ENCODE results near the gene PRKG1.
"Not testable (repeated sequence)": the region's sequence is repeated elsewhere in the genome, so short reads cannot be mapped to it uniquely, and the experiment has no call there.

Gene PRKG1

DNA sequence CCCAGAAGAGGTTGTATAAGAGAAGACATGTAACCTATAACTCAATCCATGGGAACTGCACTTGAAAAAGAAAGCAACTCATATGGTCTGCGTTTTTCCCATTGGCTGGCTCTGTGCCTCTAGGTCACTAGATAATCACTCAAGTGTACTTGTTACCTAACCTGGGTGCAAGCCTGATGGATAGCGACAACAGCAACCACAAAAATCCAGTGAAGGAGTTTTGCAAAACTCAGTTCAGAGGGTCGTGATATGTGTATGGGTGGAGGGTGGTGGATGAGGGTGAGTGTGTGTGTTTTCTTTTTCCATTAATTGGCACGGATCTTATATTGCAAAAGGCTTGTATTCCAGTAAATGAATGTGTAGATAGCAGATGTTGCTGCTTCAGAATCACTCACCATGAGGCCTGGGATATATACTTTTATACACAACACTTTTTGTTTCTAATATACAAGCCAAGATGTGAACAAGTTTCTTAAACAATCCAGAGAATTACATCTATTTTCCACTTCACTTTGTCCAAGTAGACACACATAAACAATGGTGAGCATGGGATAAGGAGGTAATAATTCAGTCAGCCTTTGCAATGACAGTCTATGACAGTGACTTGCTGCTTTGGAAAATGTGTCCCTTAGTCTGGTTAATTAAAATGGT is 952.9 kb downstream of the PRKG1 start:
- no peaks in the 10 kb centered on the region for H3K9me3 ChIP-seq (ENCODE audit: control insufficient read depth, insufficient read depth, low read length)
- peaks cover 2% of the 10 kb centered on the region; the same call in 1 of the 2 replicates for H3K36me3 ChIP-seq (ENCODE audit: control insufficient read depth, insufficient read depth, low read length)
- no peaks in the 10 kb centered on the region for H3K27me3 ChIP-seq (ENCODE audit: control insufficient read depth, insufficient read depth, low read length)
- no CpG with 5 or more reads among the region's 4 CpGs for WGBS (ENCODE audit: insufficient coverage, insufficient read length)
- H3K27ac ChIP-seq (ENCODE audit: low read length), result no peak overlapping the region
- DNase-seq (ENCODE audit: low read depth, low spot score), result no peak
- H3K4me1 ChIP-seq (ENCODE audit: control insufficient read depth, insufficient read depth, low read length), result no peaks in the 10 kb centered on the region; the same call in 1 of the 2 replicates
- H3K4me3 ChIP-seq (ENCODE audit: low read length), result no peak overlapping the region

DNA sequence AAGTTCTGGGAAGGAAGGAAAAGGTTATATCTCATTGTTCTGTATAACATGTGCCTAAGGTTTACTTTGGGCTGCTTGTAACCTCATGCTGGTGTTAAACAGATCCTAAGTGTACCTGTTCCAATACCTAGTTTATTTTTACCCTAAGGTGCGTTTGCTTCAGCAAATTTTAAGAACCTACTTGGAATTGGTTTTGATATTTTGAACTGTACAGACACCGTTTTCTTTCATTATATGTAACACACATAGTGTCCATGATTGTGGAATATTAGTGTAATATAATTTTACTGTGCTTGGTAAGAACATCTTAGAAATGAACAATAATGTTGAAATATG is 954.2 kb downstream of the PRKG1 start:
- H3K36me3 ChIP-seq (ENCODE audit: control insufficient read depth, insufficient read depth, low read length), result peaks cover 9% of the 10 kb centered on the region; the same call in 1 of the 2 replicates
- H3K27ac ChIP-seq (ENCODE audit: low read length), result no peak overlapping the region
- H3K4me1 ChIP-seq (ENCODE audit: control insufficient read depth, insufficient read depth, low read length), result no peaks in the 10 kb centered on the region; the same call in 1 of the 2 replicates
- WGBS (ENCODE audit: insufficient coverage, insufficient read length), result no CpG with 5 or more reads among the region's 2 CpGs
- H3K27me3 ChIP-seq (ENCODE audit: control insufficient read depth, insufficient read depth, low read length), result no peaks in the 10 kb centered on the region
- H3K9me3 ChIP-seq (ENCODE audit: control insufficient read depth, insufficient read depth, low read length), result no peaks in the 10 kb centered on the region
- no peak overlapping the region for H3K4me3 ChIP-seq (ENCODE audit: low read length)
- DNase-seq (ENCODE audit: low read depth, low spot score), result no peak

GRCh38 chr10:52029628-52030027 is 955.3 kb downstream of the PRKG1 start:
- Histone ChIP-seq H3K9me3 (ENCODE audit: control insufficient read depth, insufficient read depth, low read length) (no peaks in the 10 kb centered on the region), H3K4me3 (ENCODE audit: low read length) (no peak overlapping the region), H3K27ac (ENCODE audit: low read length) (no peak overlapping the region), H3K4me1 (ENCODE audit: control insufficient read depth, insufficient read depth, low read length) (no peaks in the 10 kb centered on the region; the same call in 1 of the 2 replicates), H3K27me3 (ENCODE audit: control insufficient read depth, insufficient read depth, low read length) (no peaks in the 10 kb centered on the region), H3K36me3 (ENCODE audit: control insufficient read depth, insufficient read depth, low read length) (peaks cover 10% of the 10 kb centered on the region; the same call in 1 of the 2 replicates)
- no peak for DNase-seq (ENCODE audit: low read depth, low spot score)
- no CpG with 5 or more reads among the region's 2 CpGs for WGBS (ENCODE audit: insufficient coverage, insufficient read length)

- Histone ChIP-seq H3K27ac (ENCODE audit: low read length) (no peak overlapping the region), H3K4me3 (ENCODE audit: low read length) (no peak overlapping the region), H3K9me3 (ENCODE audit: control insufficient read depth, insufficient read depth, low read length) (no peaks in the 10 kb centered on the region), H3K36me3 (ENCODE audit: control insufficient read depth, insufficient read depth, low read length) (peaks cover 10% of the 10 kb centered on the region; the same call in 1 of the 2 replicates), H3K27me3 (ENCODE audit: control insufficient read depth, insufficient read depth, low read length) (no peaks in the 10 kb centered on the region), H3K4me1 (ENCODE audit: control insufficient read depth, insufficient read depth, low read length) (no peaks in the 10 kb centered on the region; the same call in 1 of the 2 replicates)
- no peak for DNase-seq (ENCODE audit: low read depth, low spot score)
- no CpG with 5 or more reads among the region's 6 CpGs for WGBS (ENCODE audit: insufficient coverage, insufficient read length)
These were observed 955.9 kb downstream of the PRKG1 start for GRCh38 chr10:52030051-52030790.

DNA sequence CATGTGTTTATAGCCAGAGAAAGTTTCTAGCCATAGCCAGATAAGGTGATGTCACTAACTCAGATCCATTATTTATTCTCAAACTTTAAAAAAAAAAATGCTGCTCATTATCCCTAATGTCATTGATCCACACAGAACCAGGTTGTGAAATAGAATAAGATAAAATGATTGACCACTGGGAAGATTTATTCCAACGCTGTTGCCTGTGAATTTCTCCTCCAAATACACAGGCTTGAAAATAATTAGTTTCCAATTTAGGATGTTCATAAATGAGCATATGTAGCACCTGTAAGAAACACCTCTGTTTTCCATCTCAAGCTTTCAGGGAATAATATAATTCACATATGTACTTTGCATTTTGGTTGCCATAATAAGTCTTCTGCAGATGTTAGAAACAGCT is 956.7 kb downstream of the PRKG1 start:
- Histone ChIP-seq H3K36me3 (ENCODE audit: control insufficient read depth, insufficient read depth, low read length) (peaks cover 10% of the 10 kb centered on the region; the same call in 1 of the 2 replicates), H3K27me3 (ENCODE audit: control insufficient read depth, insufficient read depth, low read length) (no peaks in the 10 kb centered on the region), H3K4me3 (ENCODE audit: low read length) (no peak overlapping the region), H3K27ac (ENCODE audit: low read length) (no peak overlapping the region), H3K9me3 (ENCODE audit: control insufficient read depth, insufficient read depth, low read length) (no peaks in the 10 kb centered on the region), H3K4me1 (ENCODE audit: control insufficient read depth, insufficient read depth, low read length) (no peaks in the 10 kb centered on the region; the same call in 1 of the 2 replicates)
- WGBS (ENCODE audit: insufficient coverage, insufficient read length), result no CpG with 5 or more reads among the region's 1 CpG
- no peak for DNase-seq (ENCODE audit: low read depth, low spot score)

DNA sequence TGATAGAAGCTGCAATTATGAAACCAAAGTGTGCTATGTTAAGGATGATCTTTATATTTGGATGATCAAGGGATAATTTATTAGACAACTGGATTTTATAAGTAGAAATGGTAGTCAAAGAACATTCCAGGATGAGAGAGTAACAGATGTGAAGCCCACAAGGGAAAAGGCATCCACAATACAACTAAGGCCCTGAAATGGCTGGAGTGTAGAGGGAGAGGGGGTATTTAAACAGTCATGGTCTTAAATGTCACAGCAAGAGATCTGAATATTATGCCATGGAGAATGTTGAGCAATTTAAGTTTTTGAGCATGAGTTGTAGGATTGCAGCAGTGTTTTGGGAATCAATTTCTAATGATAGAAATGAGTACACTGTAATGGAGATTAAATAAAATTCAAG is 957.5 kb downstream of the PRKG1 start:
- H3K27me3 ChIP-seq (ENCODE audit: control insufficient read depth, insufficient read depth, low read length), result no peaks in the 10 kb centered on the region
- H3K36me3 ChIP-seq (ENCODE audit: control insufficient read depth, insufficient read depth, low read length), result peaks cover 10% of the 10 kb centered on the region; the same call in 1 of the 2 replicates
- no peak overlapping the region for H3K27ac ChIP-seq (ENCODE audit: low read length)
- H3K4me3 ChIP-seq (ENCODE audit: low read length), result no peak overlapping the region
- no peak for DNase-seq (ENCODE audit: low read depth, low spot score)
- no peaks in the 10 kb centered on the region for H3K9me3 ChIP-seq (ENCODE audit: control insufficient read depth, insufficient read depth, low read length)
- no peaks in the 10 kb centered on the region; the same call in 1 of the 2 replicates for H3K4me1 ChIP-seq (ENCODE audit: control insufficient read depth, insufficient read depth, low read length)

- H3K4me3 ChIP-seq (ENCODE audit: low read length), result no peak overlapping the region
- H3K36me3 ChIP-seq (ENCODE audit: control insufficient read depth, insufficient read depth, low read length), result peaks cover 10% of the 10 kb centered on the region; the same call in 1 of the 2 replicates
- H3K9me3 ChIP-seq (ENCODE audit: control insufficient read depth, insufficient read depth, low read length), result no peaks in the 10 kb centered on the region
- no peak overlapping the region for H3K27ac ChIP-seq (ENCODE audit: low read length)
- H3K27me3 ChIP-seq (ENCODE audit: control insufficient read depth, insufficient read depth, low read length), result no peaks in the 10 kb centered on the region
- no peak for DNase-seq (ENCODE audit: low read depth, low spot score)
- no CpG with 5 or more reads among the region's 6 CpGs for WGBS (ENCODE audit: insufficient coverage, insufficient read length)
- H3K4me1 ChIP-seq (ENCODE audit: control insufficient read depth, insufficient read depth, low read length), result no peaks in the 10 kb centered on the region; the same call in 1 of the 2 replicates
These were observed 958.7 kb downstream of the PRKG1 start for GRCh38 chr10:52032681-52033629.

GRCh38 chr10:52039002-52039793 is 964.9 kb downstream of the PRKG1 start:
- not testable (repeated sequence) for H3K27me3 ChIP-seq (ENCODE audit: control insufficient read depth, insufficient read depth, low read length); H3K9me3 ChIP-seq (ENCODE audit: control insufficient read depth, insufficient read depth, low read length); DNase-seq (ENCODE audit: low read depth, low spot score); H3K4me1 ChIP-seq (ENCODE audit: control insufficient read depth, insufficient read depth, low read length); H3K27ac ChIP-seq (ENCODE audit: low read length); H3K36me3 ChIP-seq (ENCODE audit: control insufficient read depth, insufficient read depth, low read length)
- no CpG with 5 or more reads among the region's 15 CpGs for WGBS (ENCODE audit: insufficient coverage, insufficient read length)
- peak overlapping the region; percentile 81; the same call in 1 of the 2 replicates for H3K4me3 ChIP-seq (ENCODE audit: low read length)

DNA sequence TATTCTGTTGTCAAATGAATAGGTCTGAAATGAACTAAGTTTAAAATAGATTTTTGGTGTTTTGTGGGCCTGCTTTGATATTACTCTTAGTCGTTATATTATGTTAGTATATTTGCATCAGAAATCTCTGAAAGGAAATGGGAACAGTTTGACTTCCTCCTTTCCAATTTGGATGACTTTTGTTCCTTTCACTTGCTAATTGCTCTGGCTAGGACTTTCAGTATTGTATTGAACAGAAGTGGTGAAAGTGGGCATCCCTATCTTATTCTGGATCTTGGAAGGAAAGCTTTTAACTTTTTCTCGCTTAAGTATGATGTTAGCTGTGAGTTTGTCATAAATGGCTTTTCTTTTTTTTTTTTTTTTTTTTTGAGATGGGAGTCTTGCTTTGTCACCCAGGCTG is 966.2 kb downstream of the PRKG1 start:
- no peaks in the 10 kb centered on the region; the same call in 1 of the 2 replicates for H3K4me1 ChIP-seq (ENCODE audit: control insufficient read depth, insufficient read depth, low read length)
- no peak overlapping the region for H3K27ac ChIP-seq (ENCODE audit: low read length)
- H3K27me3 ChIP-seq (ENCODE audit: control insufficient read depth, insufficient read depth, low read length), result no peaks in the 10 kb centered on the region
- DNase-seq (ENCODE audit: low read depth, low spot score), result no peak
- H3K36me3 ChIP-seq (ENCODE audit: control insufficient read depth, insufficient read depth, low read length), result no peaks in the 10 kb centered on the region
- H3K4me3 ChIP-seq (ENCODE audit: low read length), result no peak overlapping the region
- H3K9me3 ChIP-seq (ENCODE audit: control insufficient read depth, insufficient read depth, low read length), result no peaks in the 10 kb centered on the region
- no CpG with 5 or more reads among the region's 2 CpGs for WGBS (ENCODE audit: insufficient coverage, insufficient read length)
